SK-N-SH treated with all-trans-retinoic acid at 6 μM for 48 hours (cell line): ENCODE results near the gene ARMC2.

Experiments used
- ATAC-seq: fragments of 200-7000 bp; cut with Tn5 transposase; 3 replicates; pipeline ENCODE4 v1.9.1; 2020; ENCODE audit warnings: mild to moderate bottlenecking, moderate library complexity
- ARNTL ChIP-seq: fragments of 450-650 bp; formaldehyde crosslinking; IDR thresholded peaks from 2 replicates; pipeline ENCODE4 v1.5.0; 2020; ENCODE audit warnings: low read depth, mild to moderate bottlenecking, moderate library complexity, borderline replicate concordance
- BACH2 ChIP-seq: fragments of 250-450 bp; sonication (Bioruptor Pico); IDR thresholded peaks from 2 replicates; pipeline ENCODE4 v1.9.0; 2021; ENCODE audit warnings: mild to moderate bottlenecking, borderline replicate concordance
- CSDC2 ChIP-seq: fragments of 250-450 bp; sonication (Bioruptor Pico); IDR thresholded peaks from 2 replicates; pipeline ENCODE4 v1.5.0; 2020; ENCODE audit warnings: mild to moderate bottlenecking, moderate library complexity
- ESRRG ChIP-seq: fragments of 250-450 bp; sonication (Bioruptor Pico); IDR thresholded peaks from 2 replicates; pipeline ENCODE4 v1.6.1; 2021; ENCODE audit warnings: mild to moderate bottlenecking
- GLIS3 ChIP-seq: fragments of 250-450 bp; sonication (Bioruptor Pico); IDR thresholded peaks from 2 replicates; pipeline ENCODE4 v1.5.0; 2020; ENCODE audit warnings: mild to moderate bottlenecking, moderate library complexity
- ISL1 ChIP-seq: fragments of 250-450 bp; sonication (Bioruptor Pico); IDR thresholded peaks from 2 replicates; pipeline ENCODE4 v2.1.2; 2022; ENCODE audit warnings: mild to moderate bottlenecking, moderate library complexity
- OSR1 ChIP-seq: fragments of 250-450 bp; sonication (Bioruptor Pico); IDR thresholded peaks from 2 replicates; pipeline ENCODE4 v1.8.0; 2022; ENCODE audit warnings: moderate library complexity, mild to moderate bottlenecking, inconsistent platforms
- PPARA ChIP-seq: fragments of 250-450 bp; sonication (Bioruptor Pico); IDR thresholded peaks from 2 replicates; pipeline ENCODE4 v1.5.0; 2020; ENCODE audit warnings: mild to moderate bottlenecking, borderline replicate concordance
- SNAI2 ChIP-seq: fragments of 250-450 bp; sonication (Bioruptor Pico); IDR thresholded peaks from 2 replicates; pipeline ENCODE4 v1.5.0; 2020; ENCODE audit warnings: mild to moderate bottlenecking, moderate library complexity
- TOX ChIP-seq: fragments of 250-450 bp; sonication (Bioruptor Pico); IDR thresholded peaks from 2 replicates; pipeline ENCODE4 v1.8.0; 2021; ENCODE audit warnings: mild to moderate bottlenecking, moderate library complexity, borderline replicate concordance
- ZC3H10 ChIP-seq: fragments of 250-450 bp; sonication (Bioruptor Pico); IDR thresholded peaks from 2 replicates; pipeline ENCODE4 v1.5.1; 2021; ENCODE audit warnings: mild to moderate bottlenecking, moderate library complexity
- ZFP3 ChIP-seq: fragments of 250-450 bp; sonication (Bioruptor Pico); IDR thresholded peaks from 2 replicates; pipeline ENCODE4 v1.5.0; 2020; ENCODE audit warnings: mild to moderate bottlenecking, moderate library complexity
- ZFP30 ChIP-seq: fragments of 450-650 bp; formaldehyde crosslinking; IDR thresholded peaks from 2 replicates; pipeline ENCODE4 v1.5.0; 2022; ENCODE audit warnings: mild to moderate bottlenecking, moderate library complexity
- ZNF565 ChIP-seq: fragments of 450-650 bp; formaldehyde crosslinking; conservative IDR thresholded peaks from 2 replicates; pipeline ENCODE4 v1.5.0; 2020; ENCODE audit warnings: low read depth, mild to moderate bottlenecking, moderate library complexity
- ZNF8 ChIP-seq: fragments of 450-650 bp; formaldehyde crosslinking; IDR thresholded peaks from 2 replicates; pipeline ENCODE4 v1.5.0; 2020; ENCODE audit warnings: mild to moderate bottlenecking, moderate library complexity
- TF ChIP-seq, protein P1 (sequence below): fragments of 250-450 bp; sonication (Bioruptor Pico); IDR thresholded peaks from 2 replicates; pipeline ENCODE4 v1.5.0; 2020; ENCODE audit warnings: mild to moderate bottlenecking, moderate library complexity
- TF ChIP-seq, protein P2 (sequence below): fragments of 250-450 bp; sonication (Bioruptor Pico); IDR thresholded peaks from 2 replicates; pipeline ENCODE4 v1.5.1; 2020; ENCODE audit warnings: low read depth, mild to moderate bottlenecking, moderate library complexity
- TF ChIP-seq, protein P3 (sequence below): fragments of 250-450 bp; sonication (Bioruptor Pico); IDR thresholded peaks from 2 replicates; pipeline ENCODE4 v1.8.0; 2021; ENCODE audit warnings: low read depth, mild to moderate bottlenecking, moderate library complexity, borderline replicate concordance
- TF ChIP-seq, protein P4 (sequence below): fragments of 250-450 bp; sonication (Bioruptor Pico); IDR thresholded peaks from 2 replicates; pipeline ENCODE4 v1.5.1; 2021; ENCODE audit warnings: mild to moderate bottlenecking, moderate library complexity
- TF ChIP-seq, protein P5 (sequence below): fragments of 250-450 bp; sonication (Bioruptor Pico); IDR thresholded peaks from 2 replicates; pipeline ENCODE4 v1.8.0; 2020; ENCODE audit warnings: mild to moderate bottlenecking, moderate library complexity, borderline replicate concordance

ARMC2 gene

DNA sequence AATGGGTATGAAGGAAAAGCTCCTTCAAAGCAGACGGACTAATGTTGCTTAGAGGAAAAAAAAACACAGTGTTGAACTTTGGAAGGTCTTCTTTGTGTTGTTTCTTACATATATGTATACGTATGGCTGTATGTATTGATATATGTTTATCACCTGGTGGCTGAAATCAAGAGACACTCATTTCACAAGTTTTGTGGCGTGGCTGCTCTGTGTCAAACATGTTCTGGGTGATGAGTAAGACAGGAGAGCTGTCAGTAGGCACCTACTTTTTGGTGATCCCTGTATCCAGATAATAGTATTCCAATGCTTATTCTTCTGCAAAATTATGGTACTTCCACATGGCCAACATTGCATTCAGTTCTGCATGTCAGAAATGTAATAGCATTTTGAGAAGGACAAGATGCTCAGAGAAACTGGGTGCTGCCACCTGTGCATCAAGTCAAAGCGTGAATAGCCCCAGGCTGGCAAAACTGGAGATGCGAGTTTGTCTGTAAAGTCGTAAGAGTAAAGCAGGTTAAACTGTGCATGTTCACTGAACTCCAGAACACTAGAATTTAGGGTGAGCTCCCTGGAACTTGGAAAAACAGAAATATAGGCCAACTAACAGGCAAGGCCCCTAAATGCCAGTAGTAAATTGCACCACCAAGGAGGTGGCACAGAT lies 67.9 kb downstream of the ARMC2 start:
- no peak for TF ChIP-seq OSR1
- no peak for TF ChIP-seq ZFP30 (CRISPR knock-in tag)
- TF ChIP-seq, protein P1, sequence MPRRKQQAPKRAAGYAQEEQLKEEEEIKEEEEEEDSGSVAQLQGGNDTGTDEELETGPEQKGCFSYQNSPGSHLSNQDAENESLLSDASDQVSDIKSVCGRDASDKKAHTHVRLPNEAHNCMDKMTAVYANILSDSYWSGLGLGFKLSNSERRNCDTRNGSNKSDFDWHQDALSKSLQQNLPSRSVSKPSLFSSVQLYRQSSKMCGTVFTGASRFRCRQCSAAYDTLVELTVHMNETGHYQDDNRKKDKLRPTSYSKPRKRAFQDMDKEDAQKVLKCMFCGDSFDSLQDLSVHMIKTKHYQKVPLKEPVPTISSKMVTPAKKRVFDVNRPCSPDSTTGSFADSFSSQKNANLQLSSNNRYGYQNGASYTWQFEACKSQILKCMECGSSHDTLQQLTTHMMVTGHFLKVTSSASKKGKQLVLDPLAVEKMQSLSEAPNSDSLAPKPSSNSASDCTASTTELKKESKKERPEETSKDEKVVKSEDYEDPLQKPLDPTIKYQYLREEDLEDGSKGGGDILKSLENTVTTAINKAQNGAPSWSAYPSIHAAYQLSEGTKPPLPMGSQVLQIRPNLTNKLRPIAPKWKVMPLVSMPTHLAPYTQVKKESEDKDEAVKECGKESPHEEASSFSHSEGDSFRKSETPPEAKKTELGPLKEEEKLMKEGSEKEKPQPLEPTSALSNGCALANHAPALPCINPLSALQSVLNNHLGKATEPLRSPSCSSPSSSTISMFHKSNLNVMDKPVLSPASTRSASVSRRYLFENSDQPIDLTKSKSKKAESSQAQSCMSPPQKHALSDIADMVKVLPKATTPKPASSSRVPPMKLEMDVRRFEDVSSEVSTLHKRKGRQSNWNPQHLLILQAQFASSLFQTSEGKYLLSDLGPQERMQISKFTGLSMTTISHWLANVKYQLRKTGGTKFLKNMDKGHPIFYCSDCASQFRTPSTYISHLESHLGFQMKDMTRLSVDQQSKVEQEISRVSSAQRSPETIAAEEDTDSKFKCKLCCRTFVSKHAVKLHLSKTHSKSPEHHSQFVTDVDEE (CRISPR knock-in tag), result no peak
- TF ChIP-seq BACH2, result no peak
- no peak for TF ChIP-seq ISL1 (CRISPR knock-in tag)
- TF ChIP-seq GLIS3 (CRISPR knock-in tag), result no peak
- no peak for TF ChIP-seq ZC3H10 (CRISPR knock-in tag)
- TF ChIP-seq, protein P2, sequence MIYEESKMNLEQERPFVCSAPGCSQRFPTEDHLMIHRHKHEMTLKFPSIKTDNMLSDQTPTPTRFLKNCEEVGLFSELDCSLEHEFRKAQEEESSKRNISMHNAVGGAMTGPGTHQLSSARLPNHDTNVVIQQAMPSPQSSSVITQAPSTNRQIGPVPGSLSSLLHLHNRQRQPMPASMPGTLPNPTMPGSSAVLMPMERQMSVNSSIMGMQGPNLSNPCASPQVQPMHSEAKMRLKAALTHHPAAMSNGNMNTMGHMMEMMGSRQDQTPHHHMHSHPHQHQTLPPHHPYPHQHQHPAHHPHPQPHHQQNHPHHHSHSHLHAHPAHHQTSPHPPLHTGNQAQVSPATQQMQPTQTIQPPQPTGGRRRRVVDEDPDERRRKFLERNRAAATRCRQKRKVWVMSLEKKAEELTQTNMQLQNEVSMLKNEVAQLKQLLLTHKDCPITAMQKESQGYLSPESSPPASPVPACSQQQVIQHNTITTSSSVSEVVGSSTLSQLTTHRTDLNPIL (CRISPR knock-in tag), result no peak
- TF ChIP-seq ZNF8 (CRISPR knock-in tag), result no peak
- TF ChIP-seq PPARA, result no peak
- TF ChIP-seq, protein P3, sequence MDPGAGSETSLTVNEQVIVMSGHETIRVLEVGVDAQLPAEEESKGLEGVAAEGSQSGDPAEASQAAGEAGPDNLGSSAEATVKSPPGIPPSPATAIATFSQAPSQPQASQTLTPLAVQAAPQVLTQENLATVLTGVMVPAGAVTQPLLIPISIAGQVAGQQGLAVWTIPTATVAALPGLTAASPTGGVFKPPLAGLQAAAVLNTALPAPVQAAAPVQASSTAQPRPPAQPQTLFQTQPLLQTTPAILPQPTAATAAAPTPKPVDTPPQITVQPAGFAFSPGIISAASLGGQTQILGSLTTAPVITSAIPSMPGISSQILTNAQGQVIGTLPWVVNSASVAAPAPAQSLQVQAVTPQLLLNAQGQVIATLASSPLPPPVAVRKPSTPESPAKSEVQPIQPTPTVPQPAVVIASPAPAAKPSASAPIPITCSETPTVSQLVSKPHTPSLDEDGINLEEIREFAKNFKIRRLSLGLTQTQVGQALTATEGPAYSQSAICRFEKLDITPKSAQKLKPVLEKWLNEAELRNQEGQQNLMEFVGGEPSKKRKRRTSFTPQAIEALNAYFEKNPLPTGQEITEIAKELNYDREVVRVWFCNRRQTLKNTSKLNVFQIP (CRISPR knock-in tag), result no peak
- TF ChIP-seq ZFP3 (CRISPR knock-in tag), result no peak
- TF ChIP-seq SNAI2, result no peak
- TF ChIP-seq ZNF565, result no peak
- TF ChIP-seq, protein P4, sequence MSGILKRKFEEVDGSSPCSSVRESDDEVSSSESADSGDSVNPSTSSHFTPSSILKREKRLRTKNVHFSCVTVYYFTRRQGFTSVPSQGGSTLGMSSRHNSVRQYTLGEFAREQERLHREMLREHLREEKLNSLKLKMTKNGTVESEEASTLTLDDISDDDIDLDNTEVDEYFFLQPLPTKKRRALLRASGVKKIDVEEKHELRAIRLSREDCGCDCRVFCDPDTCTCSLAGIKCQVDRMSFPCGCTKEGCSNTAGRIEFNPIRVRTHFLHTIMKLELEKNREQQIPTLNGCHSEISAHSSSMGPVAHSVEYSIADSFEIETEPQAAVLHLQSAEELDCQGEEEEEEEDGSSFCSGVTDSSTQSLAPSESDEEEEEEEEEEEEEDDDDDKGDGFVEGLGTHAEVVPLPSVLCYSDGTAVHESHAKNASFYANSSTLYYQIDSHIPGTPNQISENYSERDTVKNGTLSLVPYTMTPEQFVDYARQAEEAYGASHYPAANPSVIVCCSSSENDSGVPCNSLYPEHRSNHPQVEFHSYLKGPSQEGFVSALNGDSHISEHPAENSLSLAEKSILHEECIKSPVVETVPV (CRISPR knock-in tag), result no peak
- TF ChIP-seq, protein P5, sequence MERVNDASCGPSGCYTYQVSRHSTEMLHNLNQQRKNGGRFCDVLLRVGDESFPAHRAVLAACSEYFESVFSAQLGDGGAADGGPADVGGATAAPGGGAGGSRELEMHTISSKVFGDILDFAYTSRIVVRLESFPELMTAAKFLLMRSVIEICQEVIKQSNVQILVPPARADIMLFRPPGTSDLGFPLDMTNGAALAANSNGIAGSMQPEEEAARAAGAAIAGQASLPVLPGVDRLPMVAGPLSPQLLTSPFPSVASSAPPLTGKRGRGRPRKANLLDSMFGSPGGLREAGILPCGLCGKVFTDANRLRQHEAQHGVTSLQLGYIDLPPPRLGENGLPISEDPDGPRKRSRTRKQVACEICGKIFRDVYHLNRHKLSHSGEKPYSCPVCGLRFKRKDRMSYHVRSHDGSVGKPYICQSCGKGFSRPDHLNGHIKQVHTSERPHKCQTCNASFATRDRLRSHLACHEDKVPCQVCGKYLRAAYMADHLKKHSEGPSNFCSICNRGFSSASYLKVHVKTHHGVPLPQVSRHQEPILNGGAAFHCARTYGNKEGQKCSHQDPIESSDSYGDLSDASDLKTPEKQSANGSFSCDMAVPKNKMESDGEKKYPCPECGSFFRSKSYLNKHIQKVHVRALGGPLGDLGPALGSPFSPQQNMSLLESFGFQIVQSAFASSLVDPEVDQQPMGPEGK (CRISPR knock-in tag), result no peak
- no peak for TF ChIP-seq ARNTL

DNA sequence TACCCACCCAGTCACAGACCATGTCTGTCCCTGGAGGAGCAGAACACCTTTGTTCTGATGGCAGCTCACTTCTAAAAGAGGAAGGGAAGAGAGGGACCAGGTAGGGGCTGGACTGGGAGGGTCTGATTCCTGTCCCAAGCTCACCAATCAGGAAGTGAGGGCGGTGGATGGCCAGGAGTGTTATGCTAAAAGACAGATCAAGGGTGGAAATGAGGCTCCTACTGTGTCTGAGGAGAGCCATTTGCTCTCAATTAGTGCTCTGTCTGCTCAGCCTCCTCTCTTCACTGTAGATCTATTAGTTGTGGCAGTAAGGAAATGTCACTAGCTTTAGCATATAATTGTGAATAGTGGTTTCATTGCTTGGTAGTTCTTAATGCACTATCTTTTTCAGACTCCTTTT lies 72.5 kb downstream of the ARMC2 start:
- ATAC-seq, result no peak
- TF ChIP-seq PPARA (no peak), ESRRG (CRISPR knock-in tag) (no peak), TOX (CRISPR knock-in tag) (no peak), SNAI2 (no peak), CSDC2 (CRISPR knock-in tag) (no peak), GLIS3 (CRISPR knock-in tag) (no peak), BACH2 (no peak), OSR1 (no peak), ZC3H10 (CRISPR knock-in tag) (no peak), ZNF565 (no peak), ISL1 (CRISPR knock-in tag) (no peak), ARNTL (no peak), ZFP30 (CRISPR knock-in tag) (no peak)
- TF ChIP-seq, protein P2 (CRISPR knock-in tag), result no peak
- TF ChIP-seq, protein P5 (CRISPR knock-in tag), result no peak
- TF ChIP-seq, protein P1 (CRISPR knock-in tag), result no peak
- TF ChIP-seq, protein P3 (CRISPR knock-in tag), result no peak

More for the DNA sequence above, 67.9 kb downstream of the ARMC2 start:
- no peak for ATAC-seq
